AG09309 (cell line): ENCODE data around the gene ZGPAT.

Source experiments
- DNase-seq: peaks from one replicate; pipeline ENCODE4 v3.0.0-alpha.2; 2010; ENCODE audit warnings: low read depth
- H3K4me3 ChIP-seq: 2 replicates; pipeline ENCODE4 v1.5.1; 2011; ENCODE audit warnings: mild to moderate bottlenecking, low read depth, low read length, moderate library complexity; ENCODE audit not compliant: control insufficient read depth
- TF ChIP-seq, protein P1 (sequence below): IDR thresholded peaks from 2 replicates; pipeline ENCODE4 v1.5.1; 2011; ENCODE audit warnings: mild to moderate bottlenecking, low read depth, low read length, inconsistent platforms; ENCODE audit not compliant: insufficient read depth, control insufficient read depth; ENCODE audit errors: missing control alignments

ZGPAT gene

GRCh38 chr20:63758152-63758551 is 50.3 kb downstream of the ZGPAT start:
- no peak for DNase-seq
- H3K4me3 ChIP-seq = no peak overlapping the region
- TF ChIP-seq, protein P1, sequence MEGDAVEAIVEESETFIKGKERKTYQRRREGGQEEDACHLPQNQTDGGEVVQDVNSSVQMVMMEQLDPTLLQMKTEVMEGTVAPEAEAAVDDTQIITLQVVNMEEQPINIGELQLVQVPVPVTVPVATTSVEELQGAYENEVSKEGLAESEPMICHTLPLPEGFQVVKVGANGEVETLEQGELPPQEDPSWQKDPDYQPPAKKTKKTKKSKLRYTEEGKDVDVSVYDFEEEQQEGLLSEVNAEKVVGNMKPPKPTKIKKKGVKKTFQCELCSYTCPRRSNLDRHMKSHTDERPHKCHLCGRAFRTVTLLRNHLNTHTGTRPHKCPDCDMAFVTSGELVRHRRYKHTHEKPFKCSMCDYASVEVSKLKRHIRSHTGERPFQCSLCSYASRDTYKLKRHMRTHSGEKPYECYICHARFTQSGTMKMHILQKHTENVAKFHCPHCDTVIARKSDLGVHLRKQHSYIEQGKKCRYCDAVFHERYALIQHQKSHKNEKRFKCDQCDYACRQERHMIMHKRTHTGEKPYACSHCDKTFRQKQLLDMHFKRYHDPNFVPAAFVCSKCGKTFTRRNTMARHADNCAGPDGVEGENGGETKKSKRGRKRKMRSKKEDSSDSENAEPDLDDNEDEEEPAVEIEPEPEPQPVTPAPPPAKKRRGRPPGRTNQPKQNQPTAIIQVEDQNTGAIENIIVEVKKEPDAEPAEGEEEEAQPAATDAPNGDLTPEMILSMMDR = no peak

- DNase-seq = no peak
- TF ChIP-seq, protein P1 = no peak
- no peak overlapping the region for H3K4me3 ChIP-seq
These were observed 51.6 kb downstream of the ZGPAT start for GRCh38 chr20:63759377-63759901.

- TF ChIP-seq, protein P1 = no peak
- no peak for DNase-seq
- no peak overlapping the region for H3K4me3 ChIP-seq
These were observed 57.4 kb downstream of the ZGPAT start for GRCh38 chr20:63765082-63765873.

DNA sequence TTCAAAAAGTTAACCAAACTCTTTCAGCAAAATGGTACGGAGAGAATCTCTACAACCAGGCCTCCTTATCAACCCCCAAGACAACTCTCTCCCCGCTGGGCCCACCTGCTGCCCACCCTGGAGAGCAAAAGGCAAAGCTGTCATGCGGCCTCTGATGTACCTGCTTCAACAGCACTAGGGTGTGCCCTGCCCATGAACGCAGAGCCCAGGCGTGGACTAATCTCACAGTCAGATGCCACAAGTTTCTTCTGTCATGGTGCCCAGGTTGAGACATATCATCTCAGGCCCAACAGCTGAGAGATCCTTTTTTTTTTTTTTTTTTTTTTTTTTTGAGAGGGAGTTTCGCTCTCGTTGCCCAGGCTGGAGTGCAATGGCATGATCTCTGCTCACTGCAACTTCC is 58.1 kb downstream of the ZGPAT start:
- no peak for DNase-seq
- TF ChIP-seq, protein P1 = no peak
- H3K4me3 ChIP-seq = no peak overlapping the region

DNA sequence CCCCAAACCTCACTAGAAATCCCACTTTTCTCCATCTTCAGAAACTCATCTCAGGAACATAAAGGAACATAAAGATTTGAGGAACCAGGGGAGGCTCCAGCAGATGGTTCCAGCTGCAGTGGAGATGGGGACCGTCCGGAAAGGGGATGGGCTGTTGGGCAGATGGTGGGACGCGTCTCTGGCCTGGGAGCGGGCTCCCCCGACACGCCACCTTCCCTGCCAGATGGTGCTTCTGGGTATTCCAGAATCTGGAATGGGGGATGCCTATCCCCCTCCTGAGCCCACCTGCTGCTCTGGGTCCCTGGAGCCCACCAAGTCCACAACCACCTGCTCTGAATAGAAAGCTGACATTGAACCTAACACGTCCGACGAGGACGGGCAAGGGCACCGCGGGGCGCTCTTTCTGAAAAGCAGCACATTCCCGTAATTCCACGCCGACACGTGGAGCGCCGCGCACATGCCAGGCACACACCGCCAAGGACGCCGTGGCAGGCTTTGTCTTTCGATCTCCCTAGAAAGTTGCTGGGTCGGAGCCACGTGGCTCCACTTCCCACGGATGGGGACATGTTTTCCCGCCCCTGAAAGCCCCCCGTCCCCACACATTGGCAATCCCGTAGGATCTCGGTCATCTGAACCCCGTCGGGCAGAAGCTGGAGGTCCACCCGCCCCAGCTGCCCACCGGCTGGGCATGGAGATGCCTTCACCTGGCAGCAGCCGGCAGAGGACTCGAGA is 59.0 kb downstream of the ZGPAT start:
- H3K4me3 ChIP-seq = no peak overlapping the region
- no peak for DNase-seq
- TF ChIP-seq, protein P1 = no peak

DNA sequence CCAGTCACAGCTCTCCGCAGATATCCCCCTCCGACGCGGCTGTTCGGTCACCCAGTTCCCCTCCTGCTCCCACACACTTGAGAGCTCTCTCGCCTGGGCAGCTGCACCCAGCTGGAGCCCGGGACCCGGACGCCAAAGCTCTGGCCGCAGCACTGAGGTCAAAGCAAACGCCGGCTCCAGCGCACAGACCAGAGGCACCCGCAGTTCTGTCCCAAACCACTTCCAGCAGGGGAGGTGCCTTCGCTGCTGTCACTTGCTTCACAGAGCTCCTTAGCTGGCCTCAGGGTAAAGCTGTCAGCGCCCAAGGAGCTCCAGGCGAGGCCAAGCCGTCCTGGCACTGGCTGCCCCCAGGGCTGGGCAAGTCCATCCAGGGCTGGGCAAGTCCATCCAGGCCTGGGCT is 59.6 kb downstream of the ZGPAT start:
- TF ChIP-seq, protein P1 = no peak
- DNase-seq = no peak

More for the DNA sequence above, 59.6 kb downstream of the ZGPAT start:
- H3K4me3 ChIP-seq = no peak overlapping the region
